H9 (cell line): ENCODE measurements around the gene PLPP1. TPM values are rescaled to one million over a fixed set of nuclear protein-coding genes. Genes with fewer than 3 reads are reported as not detected.

ENCODE experiments used
- DNase-seq: peaks from one replicate; pipeline ENCODE4 v3.0.0-alpha.2; 2017
- H2AFZ ChIP-seq: one replicate; pipeline ENCODE4 v1.6.1; 2013; ENCODE audit warnings: mild to moderate bottlenecking, low read length, control low read depth, moderate library complexity
- H2AK5ac ChIP-seq: 2 replicates; pipeline ENCODE4 v1.6.1; 2013; ENCODE audit warnings: low read length, control low read depth, mixed read lengths; ENCODE audit not compliant: insufficient read length
- H2BK120ac ChIP-seq: one replicate; pipeline ENCODE4 v1.6.1; 2013; ENCODE audit warnings: low read depth, mild to moderate bottlenecking, low read length, control low read depth, inconsistent platforms; ENCODE audit not compliant: poor library complexity, severe bottlenecking
- H2BK12ac ChIP-seq: 2 replicates; pipeline ENCODE4 v1.6.1; 2013; ENCODE audit warnings: low read length, control low read depth, mixed read lengths, low read depth; ENCODE audit not compliant: insufficient read length
- H2BK15ac ChIP-seq: 2 replicates; pipeline ENCODE4 v1.6.1; 2013; ENCODE audit warnings: low read depth, low read length, control low read depth
- H2BK20ac ChIP-seq: one replicate; pipeline ENCODE4 v1.6.1; 2013; ENCODE audit warnings: low read depth, mild to moderate bottlenecking, low read length, control low read depth, inconsistent platforms; ENCODE audit not compliant: poor library complexity, severe bottlenecking
- H2BK5ac ChIP-seq: 2 replicates; pipeline ENCODE4 v1.6.1; 2013; ENCODE audit warnings: low read length, control low read depth, mixed read lengths; ENCODE audit not compliant: insufficient read length
- H3K14ac ChIP-seq: 2 replicates; pipeline ENCODE4 v1.6.1; 2013; ENCODE audit warnings: low read length, control low read depth; ENCODE audit not compliant: insufficient read depth
- H3K18ac ChIP-seq: 2 replicates; pipeline ENCODE4 v1.6.1; 2013; ENCODE audit warnings: low read depth, mild to moderate bottlenecking, mixed read lengths, low read length, control low read depth; ENCODE audit not compliant: insufficient read length
- H3K23ac ChIP-seq: 2 replicates; pipeline ENCODE4 v1.6.1; 2013; ENCODE audit warnings: low read length, control low read depth, mixed read lengths, low read depth; ENCODE audit not compliant: insufficient read length
- H3K23me2 ChIP-seq: 2 replicates; pipeline ENCODE4 v1.6.1; 2013; ENCODE audit warnings: low read depth, mild to moderate bottlenecking, mixed read lengths, low read length, control low read depth; ENCODE audit not compliant: insufficient read length, poor library complexity, severe bottlenecking
- H3K27ac ChIP-seq: 2 replicates; pipeline ENCODE4 v1.5.1; 2013; ENCODE audit warnings: low read length, control low read depth, mixed read lengths, low read depth; ENCODE audit not compliant: insufficient read length
- H3K27me3 ChIP-seq: 2 replicates; pipeline ENCODE4 v1.6.1; 2013; ENCODE audit warnings: low read length, control low read depth, inconsistent platforms; ENCODE audit not compliant: insufficient read depth
- H3K4ac ChIP-seq: 2 replicates; pipeline ENCODE4 v1.6.1; 2013; ENCODE audit warnings: low read depth, mild to moderate bottlenecking, control low read depth, inconsistent platforms, low read length, moderate library complexity
- H3K4me1 ChIP-seq: 2 replicates; pipeline ENCODE4 v1.6.1; 2013; ENCODE audit warnings: low read length, control low read depth, inconsistent platforms; ENCODE audit not compliant: insufficient read depth
- H3K4me2 ChIP-seq: 2 replicates; pipeline ENCODE4 v1.6.1; 2013; ENCODE audit warnings: low read length, control low read depth, mixed read lengths; ENCODE audit not compliant: insufficient read length, insufficient read depth
- H3K56ac ChIP-seq: 2 replicates; pipeline ENCODE4 v1.6.1; 2013; ENCODE audit warnings: low read depth, mild to moderate bottlenecking, mixed read lengths, low read length, control low read depth; ENCODE audit not compliant: insufficient read length
- H3K79me1 ChIP-seq: 2 replicates; pipeline ENCODE4 v1.6.1; 2013; ENCODE audit warnings: low read depth, mild to moderate bottlenecking, moderate library complexity, low read length, control low read depth, inconsistent platforms; ENCODE audit not compliant: insufficient read depth, poor library complexity, severe bottlenecking
- H3K79me2 ChIP-seq: 2 replicates; pipeline ENCODE4 v1.6.1; 2013; ENCODE audit warnings: low read length, control low read depth, inconsistent platforms; ENCODE audit not compliant: insufficient read depth
- H3K9ac ChIP-seq: 2 replicates; pipeline ENCODE4 v1.6.1; 2013; ENCODE audit warnings: low read length, control low read depth, mixed read lengths; ENCODE audit not compliant: insufficient read length; ENCODE audit errors: extremely low read depth
- H3K9me3 ChIP-seq: one replicate; pipeline ENCODE4 v1.6.1; 2013; ENCODE audit warnings: low read depth, low read length, inconsistent platforms; ENCODE audit not compliant: control insufficient read depth
- H3T11ph ChIP-seq: one replicate; pipeline ENCODE4 v1.6.1; 2013; ENCODE audit warnings: mild to moderate bottlenecking, low read length, control low read depth, inconsistent platforms
- H4K20me1 ChIP-seq: one replicate; pipeline ENCODE4 v1.6.1; 2013; ENCODE audit not compliant: control insufficient read depth, insufficient read length, insufficient read depth
- H4K5ac ChIP-seq: 2 replicates; pipeline ENCODE4 v1.6.1; 2013; ENCODE audit warnings: low read depth, mild to moderate bottlenecking, mixed read lengths, low read length, control low read depth; ENCODE audit not compliant: insufficient read length
- H4K8ac ChIP-seq: replicated peaks from 2 replicates; pipeline ENCODE4 v1.6.1; 2013; ENCODE audit warnings: low read length, control low read depth, mixed read lengths, low read depth; ENCODE audit not compliant: insufficient read length
- H4K91ac ChIP-seq: 2 replicates; pipeline ENCODE4 v1.6.1; 2013; ENCODE audit warnings: low read depth, mild to moderate bottlenecking, moderate library complexity, mixed read lengths, low read length, control low read depth; ENCODE audit not compliant: insufficient read length
- H3K27ac Mint-ChIP-seq, 3 experiments: 2 replicates in 2 of 3; 3 replicates in 1 of 3; pipeline ENCODE4 v1.8.0; 2020 to 2021; ENCODE audit warnings: mixed read lengths in 3 of 3, mild to moderate bottlenecking in 1 of 3, moderate library complexity in 1 of 3
- H3K27me3 Mint-ChIP-seq: 2 replicates; pipeline ENCODE4 v1.8.0; 2021; ENCODE audit warnings: low read depth, mild to moderate bottlenecking, moderate library complexity, mixed read lengths
- H3K36me3 Mint-ChIP-seq, 3 experiments: 2 replicates in 2 of 3; 3 replicates in 1 of 3; pipeline ENCODE4 v1.8.0; 2020 to 2021; ENCODE audit warnings: low read depth in 3 of 3, mixed read lengths in 3 of 3; ENCODE audit not compliant: insufficient read depth in 1 of 3
- H3K4me1 Mint-ChIP-seq, 2 experiments: 2 replicates each; pipeline ENCODE4 v1.8.0; 2020; ENCODE audit warnings: mixed read lengths in 2 of 2
- H3K4me3 Mint-ChIP-seq, 2 experiments: 2 replicates in 1 of 2; 3 replicates in 1 of 2; pipeline ENCODE4 v1.8.0; 2020 to 2021; ENCODE audit warnings: mild to moderate bottlenecking in 2 of 2, mixed read lengths in 2 of 2, moderate library complexity in 1 of 2
- H3K9me3 Mint-ChIP-seq, 2 experiments: 2 replicates in 1 of 2; 3 replicates in 1 of 2; pipeline ENCODE4 v1.8.0; 2020; ENCODE audit warnings: mild to moderate bottlenecking in 2 of 2, mixed read lengths in 2 of 2, moderate library complexity in 1 of 2
- WGBS: extraction: QIAGEN DNeasy Blood & Tissue Kit; methylation state at CpG from one replicate; pipeline ENCODE4 v1.1.7; 2013; ENCODE audit warnings: missing lambda C conversion rate, low lambda C conversion rate, mixed read lengths; ENCODE audit not compliant: insufficient read length; ENCODE audit errors: extremely low coverage; 5-methylcytosine and 5-hydroxymethylcytosine counted together
- total RNA-seq: library from RNA; stranded (reverse); gene quantifications from 2 replicates; pipeline ENCODE4 v1.2.1, GENCODE V29; 2021
- TF ChIP-seq, protein P1 (sequence below): fragments of 200-600 bp; sonication (generic); conservative IDR thresholded peaks from 3 replicates; pipeline ENCODE4 v1.8.0; 2021; ENCODE audit warnings: antibody characterized with exemption, mild to moderate bottlenecking

The PLPP1 gene
- total RNA-seq, 1 experiment from 2014 or later = 85.9 TPM

GRCh38 chr5:55484531-55484930, 50.2 kb downstream of the PLPP1 start:
- Histone ChIP-seq H3T11ph (no peak overlapping the region), H4K20me1 (no peaks in the 10 kb centered on the region), H3K27me3 (no peaks in the 10 kb centered on the region), H2AK5ac (no peak overlapping the region), H4K5ac (no peak overlapping the region), H3K27ac (peak overlapping the region; percentile 72), H4K91ac (no peak overlapping the region), H3K4me1 (peaks cover 11% of the 10 kb centered on the region), H3K9ac (no peak overlapping the region), H3K4me2 (peak overlapping the region; percentile 89), H2BK120ac (no peak overlapping the region), H3K18ac (no peak overlapping the region), H2BK5ac (no peak overlapping the region), H3K4ac (no peak overlapping the region), H2BK15ac (no peak overlapping the region), H2AFZ (no peak overlapping the region), H3K23ac (no peak overlapping the region), H3K79me2 (peaks cover 4% of the 10 kb centered on the region; the same call in 1 of the 2 replicates), H4K8ac (no peak overlapping the region), H2BK20ac (no peak overlapping the region), H3K14ac (no peak overlapping the region), H3K9me3 (no peaks in the 10 kb centered on the region), H3K79me1 (peaks cover 4% of the 10 kb centered on the region), H3K56ac (no peak overlapping the region), H2BK12ac (no peak overlapping the region), H3K23me2 (peaks cover 3% of the 10 kb centered on the region)
- DNase-seq = peak; percentile 87
- H3K9me3 Mint-ChIP-seq = no peaks in the 10 kb centered on the region
- H3K4me1 Mint-ChIP-seq = peaks cover 53 to 60% of the 10 kb centered on the region in 2 experiments
- no CpG with 5 or more reads among the region's 1 CpG for WGBS
- H3K36me3 Mint-ChIP-seq = peaks cover 2 to 15% (median 13%) of the 10 kb centered on the region in 3 experiments; a peak in 4 of 7 replicates
- TF ChIP-seq, protein P1, sequence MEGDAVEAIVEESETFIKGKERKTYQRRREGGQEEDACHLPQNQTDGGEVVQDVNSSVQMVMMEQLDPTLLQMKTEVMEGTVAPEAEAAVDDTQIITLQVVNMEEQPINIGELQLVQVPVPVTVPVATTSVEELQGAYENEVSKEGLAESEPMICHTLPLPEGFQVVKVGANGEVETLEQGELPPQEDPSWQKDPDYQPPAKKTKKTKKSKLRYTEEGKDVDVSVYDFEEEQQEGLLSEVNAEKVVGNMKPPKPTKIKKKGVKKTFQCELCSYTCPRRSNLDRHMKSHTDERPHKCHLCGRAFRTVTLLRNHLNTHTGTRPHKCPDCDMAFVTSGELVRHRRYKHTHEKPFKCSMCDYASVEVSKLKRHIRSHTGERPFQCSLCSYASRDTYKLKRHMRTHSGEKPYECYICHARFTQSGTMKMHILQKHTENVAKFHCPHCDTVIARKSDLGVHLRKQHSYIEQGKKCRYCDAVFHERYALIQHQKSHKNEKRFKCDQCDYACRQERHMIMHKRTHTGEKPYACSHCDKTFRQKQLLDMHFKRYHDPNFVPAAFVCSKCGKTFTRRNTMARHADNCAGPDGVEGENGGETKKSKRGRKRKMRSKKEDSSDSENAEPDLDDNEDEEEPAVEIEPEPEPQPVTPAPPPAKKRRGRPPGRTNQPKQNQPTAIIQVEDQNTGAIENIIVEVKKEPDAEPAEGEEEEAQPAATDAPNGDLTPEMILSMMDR = no peak
- H3K4me3 Mint-ChIP-seq = peak overlapping the region; percentile 47 to 71
- H3K27ac Mint-ChIP-seq = peak overlapping the region; percentile 95 to 99 (median 98)
- H3K27me3 Mint-ChIP-seq = no peaks in the 10 kb centered on the region
